Effector memory CD4-positive, alpha-beta T cell (primary cell): ENCODE results near the gene RAC2.

Experiments
- DNase-seq, 3 donors: peaks; one replicate each; pipeline ENCODE4 v3.0.0-alpha.2; 2020
- H3K27ac ChIP-seq: 2 replicates; pipeline ENCODE4 v1.7.0; 2013; ENCODE audit warnings: mild to moderate bottlenecking, low read length, moderate library complexity; ENCODE audit not compliant: insufficient read depth, poor library complexity, severe bottlenecking
- H3K27me3 ChIP-seq: replicated peaks from 2 replicates; pipeline ENCODE4 v1.7.0; 2013; ENCODE audit warnings: mild to moderate bottlenecking, low read length; ENCODE audit not compliant: insufficient read depth, control insufficient read depth, poor library complexity, severe bottlenecking
- H3K36me3 ChIP-seq: 2 replicates; pipeline ENCODE4 v1.7.0; 2013; ENCODE audit warnings: mild to moderate bottlenecking, low read length, moderate library complexity; ENCODE audit not compliant: control insufficient read depth, insufficient read depth
- H3K4me1 ChIP-seq: 2 replicates; pipeline ENCODE4 v1.7.0; 2013; ENCODE audit warnings: low read length, mild to moderate bottlenecking; ENCODE audit not compliant: control insufficient read depth, insufficient read depth, poor library complexity, severe bottlenecking
- H3K4me3 ChIP-seq: 2 replicates; pipeline ENCODE4 v1.7.0; 2013; ENCODE audit warnings: low read length, low read depth, mild to moderate bottlenecking; ENCODE audit not compliant: insufficient read depth, poor library complexity, severe bottlenecking
- H3K9me3 ChIP-seq: 2 replicates; pipeline ENCODE4 v1.7.0; 2013; ENCODE audit warnings: mild to moderate bottlenecking, low read length, moderate library complexity; ENCODE audit not compliant: control insufficient read depth

RAC2 gene

DNA sequence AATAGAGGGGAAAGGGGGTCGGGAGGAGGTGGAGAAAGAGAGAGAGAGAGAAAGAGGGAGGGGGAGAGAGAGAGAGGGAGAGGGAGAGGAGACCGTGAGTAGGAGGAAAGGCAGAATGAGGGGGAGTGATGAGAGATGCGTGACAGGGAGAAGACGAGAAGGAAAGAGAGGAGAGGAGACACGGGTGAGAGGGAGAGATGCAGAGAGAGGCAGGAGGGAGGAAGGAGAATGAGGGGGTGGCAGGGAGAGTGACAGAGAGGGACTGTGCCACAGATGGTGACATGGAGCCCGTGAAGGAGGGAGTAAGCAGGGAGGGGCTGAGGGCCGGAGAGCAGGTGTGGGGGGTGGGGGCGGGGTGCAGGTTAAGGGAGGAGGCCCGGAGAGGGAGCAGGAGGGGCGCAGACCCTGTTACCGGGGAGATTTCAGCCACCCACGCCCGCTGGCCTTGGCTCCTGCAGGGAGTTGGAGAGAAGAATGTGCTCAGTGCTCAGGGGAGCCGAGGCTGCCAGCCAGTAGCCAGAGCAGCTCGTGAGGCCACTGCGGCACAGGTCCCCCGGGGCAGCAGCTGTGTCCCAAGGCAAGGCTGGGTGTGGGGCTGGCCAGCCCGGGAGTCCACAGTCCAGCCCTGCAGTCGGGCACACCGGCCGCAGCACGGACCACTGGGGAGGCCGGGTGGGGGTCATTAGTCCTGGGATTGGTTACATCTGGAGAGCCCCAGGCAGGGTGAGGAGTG lies 31.7 kb downstream of the RAC2 start, which contains the start of gene SSTR3:
Gene SSTR3, minus strand, starts transcription at position 304 of the 733 bp plus-strand sequence. CDS start 4,674 bp downstream, outside the sequence.
- Histone ChIP-seq H3K4me1 (peaks cover 9% of the 10 kb centered on the region), H3K27me3 (no peaks in the 10 kb centered on the region), H3K9me3 (no peaks in the 10 kb centered on the region), H3K27ac (no peak within 1 kb of the TSS), H3K4me3 (no peak within 1 kb of the TSS), H3K36me3 (no peaks in the 10 kb centered on the region)
- DNase-seq: no peak

DNA sequence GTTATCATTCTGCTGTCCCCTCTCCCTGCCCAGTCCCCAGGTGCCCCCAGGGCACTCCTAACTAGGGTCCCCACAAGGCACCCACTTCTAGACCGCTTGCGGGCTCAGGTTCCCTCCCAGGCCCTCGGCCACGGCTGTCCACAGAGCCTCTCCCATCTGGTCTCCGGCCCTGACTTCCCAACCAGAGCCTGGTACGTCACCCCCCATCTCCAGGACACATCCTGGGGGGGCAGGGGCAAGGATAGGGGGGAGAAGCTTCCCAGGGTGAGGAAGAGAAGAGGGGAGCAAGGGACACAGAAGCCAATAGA lies 32.2 kb downstream of the RAC2 start:
- Histone ChIP-seq H3K9me3 (no peaks in the 10 kb centered on the region), H3K4me3 (no peak overlapping the region), H3K27ac (no peak overlapping the region), H3K36me3 (no peaks in the 10 kb centered on the region), H3K27me3 (no peaks in the 10 kb centered on the region), H3K4me1 (peaks cover 9% of the 10 kb centered on the region)
- no peak for DNase-seq

GRCh38 chr22:37211075-37211865 lies 32.8 kb downstream of the RAC2 start:
- Histone ChIP-seq H3K4me1 (peaks cover 9% of the 10 kb centered on the region), H3K9me3 (no peaks in the 10 kb centered on the region), H3K27ac (no peak overlapping the region), H3K36me3 (no peaks in the 10 kb centered on the region), H3K4me3 (no peak overlapping the region), H3K27me3 (no peaks in the 10 kb centered on the region)
- DNase-seq: no peak

GRCh38 chr22:37210041-37210803 lies 33.8 kb downstream of the RAC2 start:
- H3K4me3 ChIP-seq: no peak overlapping the region
- no peak for DNase-seq
- no peak overlapping the region for H3K27ac ChIP-seq
- no peaks in the 10 kb centered on the region for H3K36me3 ChIP-seq
- H3K9me3 ChIP-seq: no peaks in the 10 kb centered on the region
- H3K4me1 ChIP-seq: peaks cover 9% of the 10 kb centered on the region
- H3K27me3 ChIP-seq: no peaks in the 10 kb centered on the region

- Histone ChIP-seq H3K36me3 (no peaks in the 10 kb centered on the region), H3K9me3 (no peaks in the 10 kb centered on the region), H3K27ac (no peak overlapping the region), H3K4me1 (peaks cover 9% of the 10 kb centered on the region), H3K4me3 (no peak overlapping the region), H3K27me3 (no peaks in the 10 kb centered on the region)
- no peak for DNase-seq
Observed at GRCh38 chr22:37209140-37209845, 34.8 kb downstream of the RAC2 start.

DNA sequence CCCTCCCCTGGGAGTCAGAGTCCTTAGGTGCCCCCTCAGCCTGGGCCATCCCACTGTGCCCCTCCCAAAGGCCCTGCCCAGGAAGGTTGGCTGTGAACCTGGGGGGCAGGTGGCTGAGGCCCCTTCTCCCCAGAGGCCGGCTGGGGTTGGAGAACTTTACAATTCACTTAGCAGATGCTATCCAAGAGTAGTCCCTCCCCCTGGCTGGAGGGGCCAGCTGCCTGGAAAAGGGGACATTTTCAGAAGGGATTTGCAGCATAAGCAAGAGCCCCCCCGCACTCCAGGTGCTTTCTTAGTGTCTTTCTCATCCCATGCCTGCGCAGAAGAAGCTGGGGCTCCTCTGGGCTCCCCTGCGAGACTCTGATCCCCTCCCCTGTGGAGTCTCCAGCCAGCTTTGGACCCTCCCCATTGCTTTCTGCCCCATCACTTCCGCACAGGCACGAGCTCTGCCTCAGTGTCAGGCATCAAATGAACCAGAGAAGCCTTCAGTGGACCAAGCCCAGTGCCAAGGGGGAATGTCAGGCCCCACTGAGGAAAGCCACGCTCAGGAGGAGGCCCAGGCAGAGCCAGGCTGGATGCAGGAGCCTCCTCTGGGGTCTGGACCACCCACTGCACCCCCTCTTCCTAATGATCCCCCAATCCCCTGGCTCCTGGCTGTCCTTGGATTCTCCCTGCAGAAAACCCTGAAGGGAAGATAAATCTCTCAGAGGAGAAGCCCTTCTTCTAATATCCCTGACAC lies 35.5 kb downstream of the RAC2 start:
- DNase-seq: no peak
- Histone ChIP-seq H3K36me3 (no peaks in the 10 kb centered on the region), H3K4me3 (no peak overlapping the region), H3K27me3 (no peaks in the 10 kb centered on the region), H3K27ac (no peak overlapping the region), H3K4me1 (peaks cover 9% of the 10 kb centered on the region), H3K9me3 (no peaks in the 10 kb centered on the region)

- no peak for DNase-seq
- Histone ChIP-seq H3K36me3 (no peaks in the 10 kb centered on the region), H3K27me3 (no peaks in the 10 kb centered on the region), H3K27ac (no peak overlapping the region), H3K9me3 (no peaks in the 10 kb centered on the region), H3K4me3 (no peak overlapping the region), H3K4me1 (peaks cover 9% of the 10 kb centered on the region)
Observed at GRCh38 chr22:37207981-37208380, 36.1 kb downstream of the RAC2 start.

GRCh38 chr22:37206841-37207821 lies 36.9 kb downstream of the RAC2 start:
- Histone ChIP-seq H3K27ac (no peak overlapping the region), H3K4me3 (no peak overlapping the region), H3K36me3 (no peaks in the 10 kb centered on the region), H3K9me3 (no peaks in the 10 kb centered on the region), H3K27me3 (no peaks in the 10 kb centered on the region), H3K4me1 (peaks cover 9% of the 10 kb centered on the region)
- DNase-seq: no peak
